Limb (tissue), 2 donors: ENCODE data around the gene TMEM117.

ENCODE experiments used
- DNase-seq, 2 donors: peaks; one replicate each; pipeline ENCODE4 v3.0.0-alpha.2; 2016; ENCODE audit errors: extremely low spot score in 2 of 2

The TMEM117 gene

GRCh38 chr12:43835656-43836474 is at the start of gene TMEM117:
Gene TMEM117, plus strand, starts transcription at chr12:43836081.
- DNase-seq = peak; percentile 63 to 86

GRCh38 chr12:43786899-43787693 is 48.8 kb upstream of the TMEM117 start:
- DNase-seq = no peak

DNA sequence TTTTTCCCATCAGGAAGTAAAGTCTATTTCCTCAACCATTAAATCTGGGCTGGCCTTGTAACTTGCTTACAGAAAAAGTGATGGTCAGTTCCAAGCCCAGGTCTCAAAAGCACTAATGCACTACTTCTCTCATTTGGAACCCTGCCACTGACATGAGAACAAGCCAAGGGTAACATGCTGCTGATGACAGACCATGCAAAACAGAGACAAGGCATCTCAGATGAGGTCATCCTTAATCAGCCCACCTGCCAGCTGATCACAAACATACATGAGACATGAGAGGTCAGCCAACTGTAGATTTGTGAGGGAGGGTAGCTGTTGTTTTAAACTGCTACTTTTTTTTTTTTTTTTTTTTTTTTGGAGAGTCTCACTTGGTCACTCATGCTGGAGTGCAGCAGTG is 45.9 kb upstream of the TMEM117 start:
- DNase-seq = peak in 1 of 2 donors; percentile 23

DNA sequence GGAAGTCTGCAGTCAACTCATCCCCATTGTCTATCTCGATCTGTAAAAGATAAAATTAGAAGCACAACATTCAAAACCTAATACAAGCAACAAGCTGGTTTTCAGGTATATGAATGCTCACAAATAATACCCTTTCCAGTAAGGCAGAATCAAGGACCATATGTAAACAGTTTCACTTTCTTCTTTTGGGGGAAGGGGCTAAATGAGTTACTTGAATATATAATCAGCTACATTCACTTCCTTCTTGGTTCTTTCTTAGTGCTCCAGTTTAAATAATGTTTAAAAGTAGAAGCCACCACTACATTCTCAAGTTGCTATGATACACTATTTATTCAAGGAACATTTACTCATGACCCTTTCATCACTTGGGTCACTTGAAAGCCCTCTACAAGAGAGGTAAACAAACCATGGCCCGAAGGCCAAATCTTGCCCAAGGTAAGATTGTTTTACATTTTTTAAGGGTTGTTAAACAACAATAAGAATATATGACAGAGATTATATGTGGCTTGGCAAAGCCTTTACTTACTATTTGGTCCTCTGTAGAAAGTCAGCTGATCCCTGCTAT is 40.1 kb upstream of the TMEM117 start:
- no peak for DNase-seq

GRCh38 chr12:43797561-43798217 is 38.2 kb upstream of the TMEM117 start:
- no peak for DNase-seq

DNA sequence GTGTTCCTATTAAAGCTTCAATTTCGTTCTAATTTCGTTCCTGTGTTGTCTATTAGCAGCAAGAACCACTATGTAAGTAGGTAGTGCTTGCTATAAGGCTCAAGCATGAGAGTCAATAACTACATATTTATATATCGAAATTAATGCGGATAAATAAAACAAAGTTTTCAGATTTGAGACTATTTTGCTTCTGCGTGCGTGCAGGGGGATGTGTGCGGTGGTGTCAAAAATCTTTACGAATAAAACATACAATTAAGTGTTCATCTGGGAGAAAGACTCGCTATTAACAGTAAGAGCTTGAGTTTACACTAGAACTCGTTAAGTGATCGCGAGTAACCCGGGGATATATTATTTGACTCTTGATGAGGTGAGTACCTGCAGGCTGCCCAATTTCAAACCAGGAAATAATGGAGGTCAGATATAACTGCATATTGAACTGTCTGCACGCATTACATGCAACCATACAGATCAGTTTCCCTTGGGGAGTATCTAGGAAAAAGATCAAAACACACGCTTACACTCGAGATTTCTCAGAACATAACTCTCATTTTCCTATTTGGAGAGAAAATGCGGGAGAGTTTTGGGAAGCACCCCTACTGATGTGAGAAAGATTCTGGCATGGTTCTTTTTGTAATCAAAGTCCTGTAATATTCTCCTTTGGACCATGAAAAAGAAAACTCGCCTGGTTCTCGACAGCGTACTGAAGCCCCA is 30.6 kb upstream of the TMEM117 start:
- DNase-seq = peak in 1 of 2 donors; percentile 34

- peak; percentile 87 to 96 for DNase-seq
These were observed 29.8 kb upstream of the TMEM117 start, which contains the start of gene TWF1 for GRCh38 chr12:43805860-43806736. Gene TWF1, minus strand, starts transcription at chr12:43806317. Its CDS starts 72 bp downstream, at chr12:43806245.

DNA sequence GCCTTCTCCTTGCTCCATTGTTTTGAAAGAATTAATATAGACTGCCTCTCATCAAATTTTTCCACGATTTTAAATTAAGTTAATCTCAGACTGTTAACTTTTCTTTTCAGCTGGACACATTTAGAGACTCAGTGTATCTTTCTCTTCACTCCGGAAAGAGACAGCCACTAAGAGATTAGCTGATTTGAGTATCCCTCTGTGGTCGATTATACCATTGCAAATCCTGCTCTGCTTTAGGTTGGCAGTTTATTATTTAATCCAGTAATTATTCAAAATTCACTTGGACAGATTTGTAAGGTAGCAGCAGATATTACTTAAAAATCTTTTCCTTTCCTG is 29.2 kb upstream of the TMEM117 start:
- DNase-seq = no peak

DNA sequence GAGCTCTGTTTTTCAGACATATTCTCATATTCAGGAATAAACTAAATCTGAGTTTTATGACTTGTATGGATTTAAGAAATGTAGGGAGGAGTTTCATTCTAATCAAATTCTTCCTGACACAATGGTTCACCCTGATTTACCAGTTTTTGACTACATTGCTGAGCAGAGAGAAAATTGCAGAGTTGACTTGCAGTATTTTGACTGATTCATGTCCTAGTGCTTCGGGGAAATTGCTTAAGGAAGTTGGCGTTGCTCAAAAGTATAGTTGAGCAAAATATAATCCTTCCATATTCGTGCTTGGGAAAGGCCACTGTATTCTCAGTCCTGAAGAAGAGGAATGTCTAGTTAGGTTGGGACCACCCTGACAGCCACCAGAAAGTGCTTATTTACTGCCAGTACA is 28.5 kb upstream of the TMEM117 start:
- DNase-seq = no peak

- DNase-seq = no peak
These were observed 23.8 kb upstream of the TMEM117 start for GRCh38 chr12:43812057-43812456.

GRCh38 chr12:43812926-43813325 is 23.0 kb upstream of the TMEM117 start:
- no peak for DNase-seq

DNA sequence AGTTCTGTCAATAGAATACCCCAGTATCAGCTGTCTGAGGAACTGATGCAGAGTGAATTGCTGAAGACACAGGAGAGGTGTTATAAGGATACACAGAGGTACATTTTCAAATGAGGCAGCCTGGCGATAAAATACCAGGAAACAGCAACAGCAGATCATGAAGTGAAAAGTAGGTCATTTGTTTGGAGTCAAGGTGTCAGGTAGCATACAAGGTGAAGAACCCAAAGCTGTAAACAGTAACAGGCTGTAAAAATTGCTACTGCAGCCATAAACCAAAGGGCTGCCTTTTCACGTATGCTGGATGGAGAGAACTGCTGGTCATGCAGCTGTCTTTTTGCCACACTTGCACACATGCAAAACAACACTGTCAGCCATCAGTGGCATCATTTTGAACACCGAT is 20.5 kb upstream of the TMEM117 start:
- DNase-seq = no peak

DNA sequence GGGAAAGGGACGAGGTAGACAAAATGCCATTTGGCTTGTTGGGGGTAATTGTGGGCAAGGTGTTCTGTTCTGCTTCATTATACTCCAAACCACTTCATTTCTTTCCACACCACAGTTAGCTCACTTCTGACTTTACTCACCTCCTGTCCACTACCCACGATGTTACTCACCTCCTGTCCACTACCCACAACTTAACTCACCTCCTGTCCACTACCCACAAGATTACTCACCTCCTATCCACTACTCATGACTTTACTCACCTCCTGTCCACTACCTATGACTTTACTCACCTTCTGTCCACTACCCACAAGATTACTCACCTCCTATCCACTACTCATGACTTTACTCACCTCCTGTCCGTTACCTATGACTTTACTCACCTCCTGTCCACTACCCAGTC is 19.7 kb upstream of the TMEM117 start:
- no peak for DNase-seq

GRCh38 chr12:43824207-43824775 is 11.6 kb upstream of the TMEM117 start:
- no peak for DNase-seq

- no peak for DNase-seq
These were observed 9.2 kb upstream of the TMEM117 start for GRCh38 chr12:43826681-43827080.

GRCh38 chr12:43827093-43827492 is 8.8 kb upstream of the TMEM117 start:
- no peak for DNase-seq

DNA sequence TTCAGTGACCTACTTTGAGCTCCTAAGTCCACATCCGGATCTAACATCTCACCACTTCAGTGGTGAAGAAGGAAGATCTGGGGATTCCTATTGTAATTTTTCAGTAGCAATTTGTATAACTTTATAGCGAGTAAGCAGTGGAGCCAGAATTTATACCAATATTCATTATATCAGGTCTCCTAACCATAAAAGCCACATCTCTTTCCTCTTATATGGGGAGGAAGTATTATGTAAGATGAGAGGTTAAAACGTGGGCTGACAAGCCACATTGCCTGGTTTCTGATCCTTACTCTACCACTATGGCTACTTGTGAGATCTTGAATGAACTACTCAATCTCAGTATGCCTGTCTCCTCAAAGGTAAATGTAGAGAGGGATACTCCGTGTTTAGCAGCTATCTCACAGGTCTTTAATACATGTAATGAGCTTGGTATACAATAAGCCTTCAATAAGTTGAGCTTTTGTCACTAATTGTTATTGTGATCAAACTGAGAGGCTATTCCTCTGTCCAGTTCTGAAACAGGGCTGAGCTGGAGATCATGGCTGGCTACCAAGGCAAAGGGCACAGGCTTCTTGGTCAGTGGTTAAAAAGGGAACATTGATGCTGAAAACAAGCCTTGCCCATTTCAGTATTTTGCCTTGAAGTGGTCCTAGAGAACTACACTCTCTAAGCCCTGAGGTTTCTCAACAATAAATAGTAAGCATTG is 3.3 kb upstream of the TMEM117 start:
- no peak for DNase-seq

- peak in 1 of 2 donors; percentile 12 for DNase-seq
These were observed 621 bp upstream of the TMEM117 start for GRCh38 chr12:43835264-43835655.

DNA sequence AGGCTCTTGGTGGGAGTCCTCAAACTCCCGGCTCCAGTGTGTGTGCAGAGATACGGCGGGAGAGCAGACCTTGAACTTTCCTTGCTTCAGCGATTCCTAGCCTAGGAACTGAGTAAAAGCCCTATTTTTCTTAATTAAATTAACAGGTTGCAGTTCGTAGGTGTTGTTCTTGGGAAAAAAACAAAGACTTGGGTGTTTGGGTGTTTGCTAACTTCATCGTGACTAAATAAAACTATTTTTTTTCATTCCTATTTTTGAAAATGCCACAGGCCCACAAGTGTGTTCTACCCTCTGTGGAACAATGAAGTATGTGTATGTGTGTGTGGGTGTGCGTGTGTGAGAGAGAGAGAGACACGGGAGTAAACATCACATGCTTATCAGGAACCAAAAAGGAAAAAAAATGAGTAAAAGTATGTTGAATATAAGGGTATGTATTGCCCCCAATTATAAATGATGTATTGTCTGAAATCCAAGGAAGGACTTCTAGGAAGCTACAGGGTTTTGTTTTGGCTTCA is 651 bp downstream of the TMEM117 start:
- peak in 1 of 2 donors; percentile 24 for DNase-seq
